LNCAP (cell line): ENCODE results near the gene FRMD3.

Experiments
- CTCF ChIP-seq: fragments of 450-650 bp; IDR thresholded peaks from 2 replicates; pipeline ENCODE4 v1.5.1; 2017; ENCODE audit warnings: mild to moderate bottlenecking

The FRMD3 gene

DNA sequence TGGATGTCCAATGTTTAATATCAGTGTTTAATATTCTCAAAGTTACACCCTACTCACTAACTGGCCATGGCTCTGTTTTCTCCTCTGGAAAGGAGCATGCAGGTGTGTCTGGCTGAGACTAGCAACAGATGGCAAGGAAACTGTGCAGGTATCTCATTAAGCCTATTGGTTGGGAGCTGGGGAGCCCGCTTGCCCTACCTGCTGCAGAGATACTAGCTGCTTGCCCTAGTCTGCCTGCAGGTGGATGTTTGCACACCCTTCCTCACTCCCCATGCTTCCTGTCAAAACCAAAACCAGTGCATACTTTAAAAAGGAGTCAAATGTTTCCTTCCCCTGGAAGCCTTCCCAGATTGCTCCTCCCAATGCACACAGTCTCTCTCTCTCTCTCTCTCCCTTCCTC, 247.0 kb downstream of the FRMD3 start:
- no peak for TF ChIP-seq CTCF

DNA sequence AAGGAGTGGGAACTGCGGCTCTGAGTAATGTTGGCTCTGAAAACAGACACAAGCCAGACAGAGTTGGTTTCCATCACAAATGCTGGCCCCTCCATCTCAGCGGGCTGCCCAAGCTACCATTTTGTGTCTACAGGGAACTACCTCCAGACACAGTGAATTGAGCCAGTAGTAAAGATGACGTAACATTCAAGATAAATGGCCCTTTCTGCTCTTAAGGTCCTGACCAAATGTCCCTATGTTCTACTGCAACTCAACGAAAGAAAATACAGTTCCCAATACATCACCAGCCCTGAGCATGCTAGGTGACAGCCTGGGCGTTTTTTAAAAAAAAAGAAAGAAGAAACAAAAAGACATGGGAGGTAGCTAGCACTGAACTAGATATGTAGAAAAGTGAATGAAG, 247.5 kb downstream of the FRMD3 start:
- TF ChIP-seq CTCF = no peak

DNA sequence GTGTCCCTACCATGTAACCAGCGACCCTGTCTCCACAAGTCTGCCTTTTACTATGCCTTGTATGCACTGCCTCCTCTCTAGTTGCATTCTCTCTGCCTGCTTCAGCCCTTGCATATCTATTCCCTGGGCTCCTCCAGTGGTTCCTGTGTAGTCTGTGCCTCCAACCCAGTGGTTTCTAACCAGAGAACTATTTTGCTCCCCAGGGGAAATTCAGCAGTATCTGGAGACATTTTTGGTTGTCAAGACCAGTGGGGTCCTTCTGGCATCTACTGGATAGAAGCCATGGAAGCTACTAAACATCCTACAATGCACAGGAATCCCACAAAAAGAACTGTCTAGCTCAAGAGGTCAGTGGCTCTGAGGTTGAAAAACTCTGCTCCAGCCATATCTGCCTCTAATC, 251.2 kb downstream of the FRMD3 start:
- no peak for TF ChIP-seq CTCF

GRCh38 chr9:83285445-83286225, 252.6 kb downstream of the FRMD3 start:
- no peak for TF ChIP-seq CTCF

GRCh38 chr9:83284746-83285145, 253.5 kb downstream of the FRMD3 start:
- no peak for TF ChIP-seq CTCF

- TF ChIP-seq CTCF = no peak
Observed at GRCh38 chr9:83283528-83283927, 254.7 kb downstream of the FRMD3 start.

GRCh38 chr9:83281306-83282255, 256.6 kb downstream of the FRMD3 start:
- TF ChIP-seq CTCF = no peak
